Camera-type eye (tissue), 1 donor: ENCODE data around the gene CASP10. TPM values are rescaled to one million over a fixed set of nuclear protein-coding genes. Genes with fewer than 3 reads are reported as not detected.

Experiments used
- total RNA-seq: library from RNA; depleted of rRNA; stranded (reverse); fragments of >200 nt; gene quantifications from one replicate; pipeline ENCODE4 v1.2.3, GENCODE V29; 2014

The CASP10 gene
- total RNA-seq = 11.5 TPM

GRCh38 chr2:201182650-201183364 lies at the start of gene CASP10:
TSS of gene CASP10 (plus strand) at chr2:201183141. CDS start at chr2:201185778, 2,637 bp downstream.

GRCh38 chr2:201260302-201260800 lies 77.4 kb downstream of the CASP10 start, which contains the start of gene CASP8:
TSS of gene CASP8 (plus strand) at chr2:201260536. CDS start at chr2:201266487, 5,951 bp downstream.

Other genes with a start within 250 kb of the CASP10 start
- 28.0 TPM for gene ORC2, start 219.5 kb upstream of the CASP10 start, total RNA-seq
- gene HYCC2, start 111.5 kb upstream of the CASP10 start, total RNA-seq = 37.5 TPM
- 37.2 TPM for gene NDUFB3, start 111.1 kb upstream of the CASP10 start, total RNA-seq
- gene CFLAR, start 67.0 kb upstream of the CASP10 start, total RNA-seq = 119 TPM
- 6.4 TPM for gene CASP8, start 77.4 kb downstream of the CASP10 start, total RNA-seq
- gene FLACC1, start 174.2 kb downstream of the CASP10 start, total RNA-seq = 2.9 TPM